ENCODE measurements around the gene SCPEP1. TPM values are rescaled to one million over a fixed set of nuclear protein-coding genes. Genes with fewer than 3 reads are reported as not detected.

Gene SCPEP1
- polyA plus RNA-seq, 1 donor from 2014 or later, result 2.6 TPM

DNA sequence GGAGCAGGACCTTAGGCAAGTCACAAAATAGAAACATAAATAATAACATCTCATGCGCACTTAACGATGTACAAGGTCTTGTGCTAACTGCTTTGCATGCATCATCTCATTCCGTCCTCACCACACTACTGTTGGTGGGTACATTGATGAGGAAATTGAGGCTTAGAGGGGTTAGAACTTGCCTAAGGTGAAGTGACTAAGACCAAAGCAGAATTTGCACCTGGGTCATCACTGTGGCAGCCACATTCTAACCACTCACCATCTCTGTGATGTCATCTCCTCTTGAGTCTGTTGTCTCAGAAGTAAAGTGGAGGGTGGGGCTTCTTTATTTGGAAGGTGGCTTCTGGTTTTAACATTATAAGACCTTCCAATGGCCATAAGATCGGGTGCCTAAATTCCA lies 43.7 kb upstream of the SCPEP1 start:
- Histone ChIP-seq H3K27me3 (ENCODE audit: insufficient read depth, low read depth, low read length) (no peaks in the 10 kb centered on the region), H3K4me2 (ENCODE audit: low read length) (no peak overlapping the region), H3F3A (ENCODE audit: insufficient read depth, low read length, poor library complexity, severe bottlenecking) (no peaks in the 10 kb centered on the region), H3K9me3 (ENCODE audit: low read length) (no peaks in the 10 kb centered on the region), H4K20me1 (ENCODE audit: insufficient read depth) (no peaks in the 10 kb centered on the region), H2AFZ (ENCODE audit: low read depth, low read length) (no peak overlapping the region), H3K9me2 (ENCODE audit: insufficient read depth, low read length) (no peaks in the 10 kb centered on the region), H3K4me3 (ENCODE audit: low read length) (no peak overlapping the region), H3K27ac (ENCODE audit: low read length) (no peak overlapping the region), H3K36me3 (ENCODE audit: insufficient read depth, low read length) (peaks cover 26% of the 10 kb centered on the region), H3K79me2 (replicated peaks; ENCODE audit: insufficient read depth, low read length) (no peaks in the 10 kb centered on the region), H3K9ac (ENCODE audit: low read length) (no peak overlapping the region)
- TF ChIP-seq TAF1 (IDR thresholded peaks at IDR 0.05; ENCODE audit: low read depth) (no peak), SMC3 (conservative IDR thresholded peaks at IDR 0.05; ENCODE audit: poor library complexity) (no peak), REST (IDR thresholded peaks at IDR 0.05; ENCODE audit: borderline replicate concordance) (no peak), EZH2 (IDR thresholded peaks at IDR 0.05; ENCODE audit: borderline replicate concordance, insufficient read depth, low read length, poor library complexity, severe bottlenecking) (no peak), RAD21 (conservative IDR thresholded peaks at IDR 0.05) (no peak), EP300 (conservative IDR thresholded peaks at IDR 0.05; ENCODE audit: poor library complexity, severe bottlenecking) (no peak), POLR2AphosphoS5 (IDR thresholded peaks at IDR 0.05) (no peak), MXI1 (conservative IDR thresholded peaks at IDR 0.05; ENCODE audit: poor library complexity, severe bottlenecking) (no peak)
- TF ChIP-seq, protein P1, sequence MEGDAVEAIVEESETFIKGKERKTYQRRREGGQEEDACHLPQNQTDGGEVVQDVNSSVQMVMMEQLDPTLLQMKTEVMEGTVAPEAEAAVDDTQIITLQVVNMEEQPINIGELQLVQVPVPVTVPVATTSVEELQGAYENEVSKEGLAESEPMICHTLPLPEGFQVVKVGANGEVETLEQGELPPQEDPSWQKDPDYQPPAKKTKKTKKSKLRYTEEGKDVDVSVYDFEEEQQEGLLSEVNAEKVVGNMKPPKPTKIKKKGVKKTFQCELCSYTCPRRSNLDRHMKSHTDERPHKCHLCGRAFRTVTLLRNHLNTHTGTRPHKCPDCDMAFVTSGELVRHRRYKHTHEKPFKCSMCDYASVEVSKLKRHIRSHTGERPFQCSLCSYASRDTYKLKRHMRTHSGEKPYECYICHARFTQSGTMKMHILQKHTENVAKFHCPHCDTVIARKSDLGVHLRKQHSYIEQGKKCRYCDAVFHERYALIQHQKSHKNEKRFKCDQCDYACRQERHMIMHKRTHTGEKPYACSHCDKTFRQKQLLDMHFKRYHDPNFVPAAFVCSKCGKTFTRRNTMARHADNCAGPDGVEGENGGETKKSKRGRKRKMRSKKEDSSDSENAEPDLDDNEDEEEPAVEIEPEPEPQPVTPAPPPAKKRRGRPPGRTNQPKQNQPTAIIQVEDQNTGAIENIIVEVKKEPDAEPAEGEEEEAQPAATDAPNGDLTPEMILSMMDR (IDR thresholded peaks at IDR 0.05; ENCODE audit: poor library complexity, severe bottlenecking), result no peak

- no peaks in the 10 kb centered on the region for H3K79me2 ChIP-seq (replicated peaks; ENCODE audit: insufficient read depth, low read length)
- no peaks in the 10 kb centered on the region for H3K9me3 ChIP-seq (ENCODE audit: low read length)
- no peak overlapping the region for H3K27ac ChIP-seq (ENCODE audit: low read length)
- peaks cover 26% of the 10 kb centered on the region for H3K36me3 ChIP-seq (ENCODE audit: insufficient read depth, low read length)
- TF ChIP-seq EZH2 (IDR thresholded peaks at IDR 0.05; ENCODE audit: borderline replicate concordance, insufficient read depth, low read length, poor library complexity, severe bottlenecking), result no peak
- TF ChIP-seq, protein P1 (IDR thresholded peaks at IDR 0.05; ENCODE audit: poor library complexity, severe bottlenecking), result no peak
- TF ChIP-seq MXI1 (conservative IDR thresholded peaks at IDR 0.05; ENCODE audit: poor library complexity, severe bottlenecking), result no peak
- no peak for TF ChIP-seq REST (IDR thresholded peaks at IDR 0.05; ENCODE audit: borderline replicate concordance)
- H3K9ac ChIP-seq (ENCODE audit: low read length), result no peak overlapping the region
- no peak overlapping the region for H3K4me2 ChIP-seq (ENCODE audit: low read length)
- H3K27me3 ChIP-seq (ENCODE audit: insufficient read depth, low read depth, low read length), result no peaks in the 10 kb centered on the region
- H2AFZ ChIP-seq (ENCODE audit: low read depth, low read length), result no peak overlapping the region
- no peak overlapping the region for H3K4me3 ChIP-seq (ENCODE audit: low read length)
- H3K9me2 ChIP-seq (ENCODE audit: insufficient read depth, low read length), result no peaks in the 10 kb centered on the region
- no peaks in the 10 kb centered on the region for H4K20me1 ChIP-seq (ENCODE audit: insufficient read depth)
- H3F3A ChIP-seq (ENCODE audit: insufficient read depth, low read length, poor library complexity, severe bottlenecking), result no peaks in the 10 kb centered on the region
Observed at GRCh38 chr17:56935461-56935860, 42.5 kb upstream of the SCPEP1 start.
